Effector memory CD4-positive, alpha-beta T cell (primary cell): ENCODE results near the gene LRRC15.

Experiments used
- DNase-seq, 3 donors: peaks; one replicate each; pipeline ENCODE4 v3.0.0-alpha.2; 2020
- H3K27ac ChIP-seq: 2 replicates; pipeline ENCODE4 v1.7.0; 2013; ENCODE audit warnings: mild to moderate bottlenecking, low read length, moderate library complexity; ENCODE audit not compliant: insufficient read depth, poor library complexity, severe bottlenecking
- H3K27me3 ChIP-seq: replicated peaks from 2 replicates; pipeline ENCODE4 v1.7.0; 2013; ENCODE audit warnings: mild to moderate bottlenecking, low read length; ENCODE audit not compliant: insufficient read depth, control insufficient read depth, poor library complexity, severe bottlenecking
- H3K36me3 ChIP-seq: 2 replicates; pipeline ENCODE4 v1.7.0; 2013; ENCODE audit warnings: mild to moderate bottlenecking, low read length, moderate library complexity; ENCODE audit not compliant: control insufficient read depth, insufficient read depth
- H3K4me1 ChIP-seq: 2 replicates; pipeline ENCODE4 v1.7.0; 2013; ENCODE audit warnings: low read length, mild to moderate bottlenecking; ENCODE audit not compliant: control insufficient read depth, insufficient read depth, poor library complexity, severe bottlenecking
- H3K4me3 ChIP-seq: 2 replicates; pipeline ENCODE4 v1.7.0; 2013; ENCODE audit warnings: low read length, low read depth, mild to moderate bottlenecking; ENCODE audit not compliant: insufficient read depth, poor library complexity, severe bottlenecking
- H3K9me3 ChIP-seq: 2 replicates; pipeline ENCODE4 v1.7.0; 2013; ENCODE audit warnings: mild to moderate bottlenecking, low read length, moderate library complexity; ENCODE audit not compliant: control insufficient read depth

The LRRC15 gene

GRCh38 chr3:194379231-194379630 lies 9.7 kb upstream of the LRRC15 start:
- H3K4me1 ChIP-seq = no peaks in the 10 kb centered on the region
- no peak overlapping the region for H3K4me3 ChIP-seq
- no peaks in the 10 kb centered on the region for H3K36me3 ChIP-seq
- H3K27me3 ChIP-seq = peaks cover 7% of the 10 kb centered on the region
- no peak overlapping the region for H3K27ac ChIP-seq
- no peak for DNase-seq
- H3K9me3 ChIP-seq = no peaks in the 10 kb centered on the region

- H3K27ac ChIP-seq = no peak overlapping the region
- no peak overlapping the region for H3K4me3 ChIP-seq
- no peak for DNase-seq
- no peaks in the 10 kb centered on the region for H3K9me3 ChIP-seq
- H3K4me1 ChIP-seq = no peaks in the 10 kb centered on the region
- H3K36me3 ChIP-seq = no peaks in the 10 kb centered on the region
- H3K27me3 ChIP-seq = peaks cover 10% of the 10 kb centered on the region
Measured at GRCh38 chr3:194377708-194378107, 8.2 kb upstream of the LRRC15 start.

- Histone ChIP-seq H3K4me1 (no peaks in the 10 kb centered on the region), H3K9me3 (no peaks in the 10 kb centered on the region), H3K4me3 (no peak overlapping the region), H3K27ac (no peak overlapping the region), H3K36me3 (no peaks in the 10 kb centered on the region), H3K27me3 (peaks cover 10% of the 10 kb centered on the region)
- no peak for DNase-seq
Measured at GRCh38 chr3:194376241-194376560, 6.7 kb upstream of the LRRC15 start.

- no peak overlapping the region for H3K4me3 ChIP-seq
- no peaks in the 10 kb centered on the region for H3K4me1 ChIP-seq
- H3K27me3 ChIP-seq = peaks cover 10% of the 10 kb centered on the region
- no peaks in the 10 kb centered on the region for H3K9me3 ChIP-seq
- DNase-seq = no peak
- H3K27ac ChIP-seq = no peak overlapping the region
- H3K36me3 ChIP-seq = no peaks in the 10 kb centered on the region
Measured at GRCh38 chr3:194375473-194376240, 6.1 kb upstream of the LRRC15 start.

- Histone ChIP-seq H3K27me3 (peaks cover 7% of the 10 kb centered on the region), H3K4me1 (no peaks in the 10 kb centered on the region), H3K4me3 (no peak overlapping the region), H3K36me3 (no peaks in the 10 kb centered on the region), H3K9me3 (no peaks in the 10 kb centered on the region), H3K27ac (no peak overlapping the region)
- no peak for DNase-seq
Measured at GRCh38 chr3:194374935-194375334, 5.4 kb upstream of the LRRC15 start.

- H3K4me3 ChIP-seq = no peak overlapping the region
- H3K27ac ChIP-seq = no peak overlapping the region
- no peaks in the 10 kb centered on the region for H3K9me3 ChIP-seq
- H3K4me1 ChIP-seq = no peaks in the 10 kb centered on the region
- peaks cover 7% of the 10 kb centered on the region for H3K27me3 ChIP-seq
- H3K36me3 ChIP-seq = no peaks in the 10 kb centered on the region
- DNase-seq = no peak
Measured at GRCh38 chr3:194373899-194374298, 4.4 kb upstream of the LRRC15 start.

GRCh38 chr3:194373028-194373427 lies 3.5 kb upstream of the LRRC15 start:
- Histone ChIP-seq H3K27ac (no peak overlapping the region), H3K4me1 (no peaks in the 10 kb centered on the region), H3K4me3 (no peak overlapping the region), H3K27me3 (peaks cover 9% of the 10 kb centered on the region), H3K9me3 (no peaks in the 10 kb centered on the region), H3K36me3 (no peaks in the 10 kb centered on the region)
- DNase-seq = no peak

GRCh38 chr3:194370753-194371152 lies 1.2 kb upstream of the LRRC15 start:
- H3K27me3 ChIP-seq = peaks cover 9% of the 10 kb centered on the region
- no peak overlapping the region for H3K4me3 ChIP-seq
- no peak for DNase-seq
- no peak overlapping the region for H3K27ac ChIP-seq
- H3K4me1 ChIP-seq = no peaks in the 10 kb centered on the region
- H3K9me3 ChIP-seq = no peaks in the 10 kb centered on the region
- H3K36me3 ChIP-seq = no peaks in the 10 kb centered on the region

- no peak overlapping the region for H3K27ac ChIP-seq
Measured at GRCh38 chr3:194368918-194369317, 625 bp downstream of the LRRC15 start.

GRCh38 chr3:194367992-194368841 lies 1.3 kb downstream of the LRRC15 start:
- Histone ChIP-seq H3K4me3 (no peak overlapping the region), H3K4me1 (no peaks in the 10 kb centered on the region), H3K27me3 (peaks cover 6% of the 10 kb centered on the region), H3K9me3 (no peaks in the 10 kb centered on the region), H3K36me3 (no peaks in the 10 kb centered on the region), H3K27ac (no peak overlapping the region)
- no peak for DNase-seq

More at GRCh38 chr3:194368918-194369317, 625 bp downstream of the LRRC15 start:
- Histone ChIP-seq H3K9me3 (no peaks in the 10 kb centered on the region), H3K27me3 (peaks cover 9% of the 10 kb centered on the region), H3K4me1 (no peaks in the 10 kb centered on the region), H3K36me3 (no peaks in the 10 kb centered on the region), H3K4me3 (no peak overlapping the region)
- no peak for DNase-seq
